Fibroblast of skin of left quadriceps (primary cell): ENCODE results near the gene RMI1.

Source experiments
- DNase-seq, 2 experiments: peaks; one replicate each; pipeline ENCODE4 v3.0.0-alpha.2; 2013; ENCODE audit warnings: low read depth in 2 of 2

Gene RMI1

GRCh38 chr9:83967073-83967472 is 13.5 kb upstream of the RMI1 start:
- no peak for DNase-seq

- no peak for DNase-seq
These were observed 11.0 kb upstream of the RMI1 start for GRCh38 chr9:83969602-83970001.

- DNase-seq, result no peak
These were observed 9.1 kb upstream of the RMI1 start for GRCh38 chr9:83971485-83971884.

GRCh38 chr9:83972286-83972685 is 8.3 kb upstream of the RMI1 start:
- DNase-seq, result no peak

- DNase-seq, result no peak
These were observed 5.3 kb upstream of the RMI1 start for GRCh38 chr9:83975300-83975699.

- DNase-seq, result no peak
These were observed 4.2 kb upstream of the RMI1 start for GRCh38 chr9:83976372-83976771.

GRCh38 chr9:83977196-83977595 is 3.4 kb upstream of the RMI1 start:
- no peak for DNase-seq

GRCh38 chr9:83978992-83979811 is 1.4 kb upstream of the RMI1 start:
- DNase-seq, result peak; percentile 54 to 64

- peak; percentile 98 for DNase-seq
These were observed 702 bp upstream of the RMI1 start, which contains the start of gene HNRNPK for GRCh38 chr9:83979812-83980394. HNRNPK (minus strand) TSS chr9:83980215; CDS start chr9:83978252, 1,963 bp downstream.

- no peak for DNase-seq
These were observed 694 bp downstream of the RMI1 start for GRCh38 chr9:83981126-83981871.

- no peak for DNase-seq
These were observed 5.6 kb downstream of the RMI1 start for GRCh38 chr9:83986195-83986594.

- DNase-seq, result no peak
These were observed 6.3 kb downstream of the RMI1 start for GRCh38 chr9:83986765-83987401.

GRCh38 chr9:83987402-83987791 is 6.8 kb downstream of the RMI1 start:
- no peak for DNase-seq

GRCh38 chr9:83988411-83988810 is 7.8 kb downstream of the RMI1 start:
- no peak for DNase-seq

GRCh38 chr9:83991355-83991754 is 10.8 kb downstream of the RMI1 start:
- DNase-seq, result no peak

GRCh38 chr9:83992407-83992806 is 11.8 kb downstream of the RMI1 start:
- no peak for DNase-seq

- DNase-seq, result no peak
These were observed 12.3 kb downstream of the RMI1 start for GRCh38 chr9:83992901-83993300.

- DNase-seq, result no peak
These were observed 15.5 kb downstream of the RMI1 start for GRCh38 chr9:83996126-83996525.

- DNase-seq, result no peak
These were observed 18.7 kb downstream of the RMI1 start for GRCh38 chr9:83999141-83999918.

GRCh38 chr9:84000186-84000585 is 19.6 kb downstream of the RMI1 start:
- peak in 1 of 2 experiments; percentile 30 for DNase-seq

GRCh38 chr9:84001621-84002020 is 21.0 kb downstream of the RMI1 start:
- DNase-seq, result no peak
